ENCODE data around the gene ST14. TPM values are rescaled to one million over a fixed set of nuclear protein-coding genes. Genes with fewer than 3 reads are reported as not detected.
"Not testable (repeated sequence)": the region's sequence is repeated elsewhere in the genome, so short reads cannot be mapped to it uniquely, and the experiment has no call there.

Gene ST14
- total RNA-seq, 1 experiment from 2014 or later: 33.9 TPM

DNA sequence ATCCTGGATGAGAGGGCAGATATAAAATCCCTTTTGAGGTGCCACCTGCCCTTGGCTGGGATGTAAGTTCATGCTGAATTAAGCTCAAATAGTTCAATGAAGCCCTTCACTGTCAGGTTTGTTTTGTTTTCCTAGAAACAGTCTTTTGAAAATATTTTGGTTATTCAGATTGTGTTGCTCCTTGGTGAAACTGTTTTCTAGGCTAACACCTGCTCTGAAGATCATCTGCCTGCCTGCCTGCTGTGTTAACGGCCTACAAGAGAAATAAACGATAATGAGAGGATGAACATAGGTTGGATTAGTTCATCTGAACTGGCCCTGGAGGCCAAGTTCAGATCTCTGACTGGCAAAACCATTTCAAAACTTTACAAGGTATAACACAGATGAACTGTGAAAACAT, 87.7 kb downstream of the ST14 start:
- Mint-ChIP-seq H3K27ac (peak overlapping the region; percentile 38), H3K9me3 (peaks cover 8% of the 10 kb centered on the region), H3K27me3 (ENCODE audit: low read depth) (no peaks in the 10 kb centered on the region), H3K4me1 (peaks cover 37% of the 10 kb centered on the region), H3K4me3 (no peak overlapping the region), H3K36me3 (peaks cover 13% of the 10 kb centered on the region)
- POLR2A ChIA-PET: no interaction called here
- CTCF ChIA-PET: no interaction called here
- DNase-seq (ENCODE audit: low spot score) (no peak), ATAC-seq (no peak)
- TF ChIP-seq HMGA2 (CRISPR knock-in tag; IDR thresholded peaks at IDR 0.05) (no peak), NFE2L1 (CRISPR knock-in tag; IDR thresholded peaks at IDR 0.05) (no peak), NFYB (CRISPR knock-in tag; conservative IDR thresholded peaks at IDR 0.05; ENCODE audit: low read depth) (no peak), IRF2 (CRISPR knock-in tag; IDR thresholded peaks at IDR 0.05; ENCODE audit: borderline replicate concordance, low read depth) (no peak), GABPB1 (CRISPR knock-in tag; IDR thresholded peaks at IDR 0.05) (no peak), ZNF671 (CRISPR knock-in tag; IDR thresholded peaks at IDR 0.05) (no peak), RELA (CRISPR knock-in tag; IDR thresholded peaks at IDR 0.05; ENCODE audit: borderline replicate concordance) (no peak)
- TF ChIP-seq, protein P1, sequence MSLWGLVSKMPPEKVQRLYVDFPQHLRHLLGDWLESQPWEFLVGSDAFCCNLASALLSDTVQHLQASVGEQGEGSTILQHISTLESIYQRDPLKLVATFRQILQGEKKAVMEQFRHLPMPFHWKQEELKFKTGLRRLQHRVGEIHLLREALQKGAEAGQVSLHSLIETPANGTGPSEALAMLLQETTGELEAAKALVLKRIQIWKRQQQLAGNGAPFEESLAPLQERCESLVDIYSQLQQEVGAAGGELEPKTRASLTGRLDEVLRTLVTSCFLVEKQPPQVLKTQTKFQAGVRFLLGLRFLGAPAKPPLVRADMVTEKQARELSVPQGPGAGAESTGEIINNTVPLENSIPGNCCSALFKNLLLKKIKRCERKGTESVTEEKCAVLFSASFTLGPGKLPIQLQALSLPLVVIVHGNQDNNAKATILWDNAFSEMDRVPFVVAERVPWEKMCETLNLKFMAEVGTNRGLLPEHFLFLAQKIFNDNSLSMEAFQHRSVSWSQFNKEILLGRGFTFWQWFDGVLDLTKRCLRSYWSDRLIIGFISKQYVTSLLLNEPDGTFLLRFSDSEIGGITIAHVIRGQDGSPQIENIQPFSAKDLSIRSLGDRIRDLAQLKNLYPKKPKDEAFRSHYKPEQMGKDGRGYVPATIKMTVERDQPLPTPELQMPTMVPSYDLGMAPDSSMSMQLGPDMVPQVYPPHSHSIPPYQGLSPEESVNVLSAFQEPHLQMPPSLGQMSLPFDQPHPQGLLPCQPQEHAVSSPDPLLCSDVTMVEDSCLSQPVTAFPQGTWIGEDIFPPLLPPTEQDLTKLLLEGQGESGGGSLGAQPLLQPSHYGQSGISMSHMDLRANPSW (CRISPR knock-in tag; conservative IDR thresholded peaks at IDR 0.05; ENCODE audit: low read depth): no peak
- TF ChIP-seq, protein P2, sequence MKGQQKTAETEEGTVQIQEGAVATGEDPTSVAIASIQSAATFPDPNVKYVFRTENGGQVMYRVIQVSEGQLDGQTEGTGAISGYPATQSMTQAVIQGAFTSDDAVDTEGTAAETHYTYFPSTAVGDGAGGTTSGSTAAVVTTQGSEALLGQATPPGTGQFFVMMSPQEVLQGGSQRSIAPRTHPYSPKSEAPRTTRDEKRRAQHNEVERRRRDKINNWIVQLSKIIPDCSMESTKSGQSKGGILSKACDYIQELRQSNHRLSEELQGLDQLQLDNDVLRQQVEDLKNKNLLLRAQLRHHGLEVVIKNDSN (CRISPR knock-in tag; IDR thresholded peaks at IDR 0.05): no peak
- TF ChIP-seq, protein P3, sequence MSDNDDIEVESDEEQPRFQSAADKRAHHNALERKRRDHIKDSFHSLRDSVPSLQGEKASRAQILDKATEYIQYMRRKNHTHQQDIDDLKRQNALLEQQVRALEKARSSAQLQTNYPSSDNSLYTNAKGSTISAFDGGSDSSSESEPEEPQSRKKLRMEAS (CRISPR knock-in tag; IDR thresholded peaks at IDR 0.05): no peak
- TF ChIP-seq, protein P4, sequence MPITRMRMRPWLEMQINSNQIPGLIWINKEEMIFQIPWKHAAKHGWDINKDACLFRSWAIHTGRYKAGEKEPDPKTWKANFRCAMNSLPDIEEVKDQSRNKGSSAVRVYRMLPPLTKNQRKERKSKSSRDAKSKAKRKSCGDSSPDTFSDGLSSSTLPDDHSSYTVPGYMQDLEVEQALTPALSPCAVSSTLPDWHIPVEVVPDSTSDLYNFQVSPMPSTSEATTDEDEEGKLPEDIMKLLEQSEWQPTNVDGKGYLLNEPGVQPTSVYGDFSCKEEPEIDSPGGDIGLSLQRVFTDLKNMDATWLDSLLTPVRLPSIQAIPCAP (CRISPR knock-in tag; IDR thresholded peaks at IDR 0.05): no peak

DNA sequence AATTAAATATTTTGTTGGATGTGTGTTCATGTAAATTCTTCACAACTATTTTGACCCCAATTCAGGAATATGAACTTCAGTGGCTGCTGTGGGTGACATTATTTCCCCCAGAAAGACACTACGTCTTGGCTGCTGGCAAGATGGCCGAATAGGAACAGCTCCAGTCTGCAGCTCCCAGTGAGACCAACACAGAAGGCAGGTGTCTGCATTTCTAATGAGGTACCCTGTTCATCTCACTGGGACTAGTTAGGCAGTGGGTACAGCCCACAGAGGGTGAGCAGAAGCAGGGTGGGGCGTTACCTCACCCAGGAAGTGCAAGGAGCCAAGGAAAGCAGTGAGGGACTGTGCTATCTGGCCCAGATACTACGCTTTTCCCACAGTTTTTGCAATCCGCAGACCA, 89.8 kb downstream of the ST14 start:
- ChIA-PET CTCF (interaction anchor here (0.6 kb wide), 1 partner anchor 182 kb away, joined by 3 read pairs; no protein-coding TSS in a partner anchor), POLR2A (no interaction called here)
- H3K36me3 Mint-ChIP-seq: peaks cover 23% of the 10 kb centered on the region
- DNase-seq (ENCODE audit: low spot score): no peak
- no peaks in the 10 kb centered on the region for H3K27me3 Mint-ChIP-seq (ENCODE audit: low read depth)
- peaks cover 36% of the 10 kb centered on the region for H3K4me1 Mint-ChIP-seq
- ATAC-seq: no peak
- peak overlapping the region; percentile 80; the same call in 1 of the 2 replicates for H3K27ac Mint-ChIP-seq
- TF ChIP-seq MYBL2 (CRISPR knock-in tag; IDR thresholded peaks at IDR 0.05): no peak
- no peak for TF ChIP-seq ZNF138 (CRISPR knock-in tag; conservative IDR thresholded peaks at IDR 0.05)
- TF ChIP-seq RELA (CRISPR knock-in tag; IDR thresholded peaks at IDR 0.05; ENCODE audit: borderline replicate concordance): no peak
- no peak for TF ChIP-seq ZNF219 (CRISPR knock-in tag; IDR thresholded peaks at IDR 0.05; ENCODE audit: borderline replicate concordance)
- H3K4me3 Mint-ChIP-seq: no peak overlapping the region
- peaks cover 14% of the 10 kb centered on the region for H3K9me3 Mint-ChIP-seq

GRCh38 chr11:130249929-130250328, 90.3 kb downstream of the ST14 start:
- CTCF ChIA-PET: interaction anchor here (0.6 kb wide), 1 partner anchor 183 kb away, joined by 3 read pairs; no protein-coding TSS in a partner anchor
- peaks cover 36% of the 10 kb centered on the region for H3K4me1 Mint-ChIP-seq
- DNase-seq (ENCODE audit: low spot score); H3K27me3 Mint-ChIP-seq (ENCODE audit: low read depth); H3K4me3 Mint-ChIP-seq; ATAC-seq; H3K27ac Mint-ChIP-seq; POLR2A ChIA-PET: not testable (repeated sequence)
- H3K9me3 Mint-ChIP-seq: peaks cover 14% of the 10 kb centered on the region
- peaks cover 23% of the 10 kb centered on the region for H3K36me3 Mint-ChIP-seq

DNA sequence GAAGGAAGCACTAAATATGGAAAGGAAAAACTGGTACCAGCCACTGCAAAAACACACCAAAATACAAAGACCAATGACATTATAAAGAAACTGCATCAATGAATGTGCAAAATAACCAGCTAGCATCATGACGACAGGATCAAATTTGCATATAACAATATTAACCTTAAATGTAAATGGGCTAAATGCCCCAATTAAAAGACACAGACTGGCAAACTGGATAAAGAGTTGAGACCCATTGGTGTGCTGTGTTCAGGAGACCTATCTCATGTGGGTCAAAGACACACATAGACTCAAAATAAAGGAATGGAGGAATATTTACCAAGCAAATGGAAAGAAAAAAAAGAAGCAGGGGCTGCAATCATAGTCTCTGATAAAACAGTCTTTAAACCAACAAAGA, 92.2 kb downstream of the ST14 start:
- H3K27me3 Mint-ChIP-seq (ENCODE audit: low read depth); POLR2A ChIA-PET; ATAC-seq; H3K27ac Mint-ChIP-seq; H3K4me3 Mint-ChIP-seq; DNase-seq (ENCODE audit: low spot score); CTCF ChIA-PET: not testable (repeated sequence)
- H3K9me3 Mint-ChIP-seq: peaks cover 20% of the 10 kb centered on the region
- peaks cover 38% of the 10 kb centered on the region for H3K4me1 Mint-ChIP-seq
- H3K36me3 Mint-ChIP-seq: peaks cover 33% of the 10 kb centered on the region

Other genes with a start within 250 kb of the ST14 start
- gene PRDM10, start 156.9 kb upstream of the ST14 start, total RNA-seq (2021): 15.8 to 18.9 TPM (median 17.9 TPM) in 3 replicates
- gene APLP2, start 89.9 kb upstream of the ST14 start, total RNA-seq (2021): 340 to 353 TPM (median 345 TPM) in 3 replicates
- 87.5 to 107 TPM (median 89.5 TPM) in 3 replicates for gene ZBTB44, start 155.1 kb downstream of the ST14 start, total RNA-seq (2021)